Activated naive CD8-positive, alpha-beta T cell treated with anti-CD3 and anti-CD28 coated beads, Interleukin-2, amount 10 ng/mL, durations not matched to agents 7 days and 5 days (primary cell): ENCODE data around the gene GNGT2. TPM values are rescaled to one million over a fixed set of nuclear protein-coding genes. Genes with fewer than 3 reads are reported as not detected.

Experiments
- ATAC-seq: fragments of 150-1000 bp; cut with Tn5 transposase; one replicate; pipeline ENCODE4 v1.10.0; 2021; ENCODE audit warnings: low read depth, moderate library complexity
- POLR2A ChIA-PET: fragments of 350-600 bp; sonication (Branson Sonifier 250); formaldehyde crosslinking; loops from one replicate; lab custom pipeline; 2021; ENCODE audit warnings: antibody characterized with exemption; lab: Charles Lee
- DNase-seq: peaks from one replicate; pipeline ENCODE4 v3.0.0; 2021
- H3K27ac Mint-ChIP-seq: one replicate; pipeline ENCODE4 v1.8.0; 2022; ENCODE audit warnings: mild to moderate bottlenecking, mixed read lengths
- H3K27me3 Mint-ChIP-seq: one replicate; pipeline ENCODE4 v1.8.0; 2022; ENCODE audit warnings: mild to moderate bottlenecking, moderate library complexity, mixed read lengths
- H3K36me3 Mint-ChIP-seq: one replicate; pipeline ENCODE4 v1.8.0; 2021; ENCODE audit warnings: mild to moderate bottlenecking, mixed read lengths
- H3K4me1 Mint-ChIP-seq: one replicate; pipeline ENCODE4 v1.8.0; 2021; ENCODE audit warnings: mixed read lengths
- H3K4me3 Mint-ChIP-seq: one replicate; pipeline ENCODE4 v1.8.0; 2022; ENCODE audit warnings: mild to moderate bottlenecking, moderate library complexity, mixed read lengths
- H3K9me3 Mint-ChIP-seq: one replicate; pipeline ENCODE4 v1.8.0; 2021; ENCODE audit warnings: mixed read lengths
- total RNA-seq, 2 experiments: library from RNA; stranded (reverse); gene quantifications; one replicate each; pipeline ENCODE4 v1.2.3, GENCODE V29; 2021

GNGT2 gene
- total RNA-seq, result 10 to 100 TPM; 27.9 to 34.2 TPM

- Mint-ChIP-seq H3K9me3 (no peaks in the 10 kb centered on the region), H3K27ac (peak within 1 kb of the TSS; percentile 88), H3K27me3 (no peaks in the 10 kb centered on the region), H3K4me1 (peaks cover 47% of the 10 kb centered on the region), H3K4me3 (peak within 1 kb of the TSS; percentile 99), H3K36me3 (peaks cover 50% of the 10 kb centered on the region)
- ATAC-seq (peak; percentile 87), DNase-seq (peak; percentile 70)
- POLR2A ChIA-PET, result interaction anchor here (0.6 to 9.5 kb wide), 8 partner anchors 8 to 315 kb away, joined by 3 to 120 read pairs (median 21); no protein-coding TSS in a partner anchor
Observed at GRCh38 chr17:49210158-49211029, at the start of gene GNGT2, which contains the start of gene ABI3. TSS of gene GNGT2 (minus strand) at chr17:49210574. CDS start at chr17:49207422, 3,152 bp downstream. TSS of gene ABI3 (plus strand) at chr17:49210707. CDS start at chr17:49210725, 18 bp downstream.

- ATAC-seq, result no peak
- no peaks in the 10 kb centered on the region for H3K36me3 Mint-ChIP-seq
- H3K9me3 Mint-ChIP-seq, result no peaks in the 10 kb centered on the region
- no peak overlapping the region for H3K27ac Mint-ChIP-seq
- peaks cover 26% of the 10 kb centered on the region for H3K27me3 Mint-ChIP-seq
- POLR2A ChIA-PET, result interaction anchor here (0.7 kb wide), 1 partner anchor 122 kb away, joined by 4 read pairs; no protein-coding TSS in a partner anchor
- peak overlapping the region; percentile 79 for H3K4me3 Mint-ChIP-seq
- no peak for DNase-seq
- H3K4me1 Mint-ChIP-seq, result peaks cover 11% of the 10 kb centered on the region
Observed at GRCh38 chr17:49259663-49260010, 49.3 kb upstream of the GNGT2 start.

GRCh38 chr17:49258394-49258793, 48.0 kb upstream of the GNGT2 start:
- Mint-ChIP-seq H3K36me3 (no peaks in the 10 kb centered on the region), H3K4me1 (peaks cover 11% of the 10 kb centered on the region), H3K4me3 (no peak overlapping the region), H3K27ac (no peak overlapping the region), H3K9me3 (no peaks in the 10 kb centered on the region), H3K27me3 (peaks cover 20% of the 10 kb centered on the region)
- ATAC-seq (no peak), DNase-seq (no peak)
- POLR2A ChIA-PET, result no interaction called here

- no peak overlapping the region for H3K4me3 Mint-ChIP-seq
- DNase-seq (no peak), ATAC-seq (no peak)
- peaks cover 16% of the 10 kb centered on the region for H3K27me3 Mint-ChIP-seq
- H3K27ac Mint-ChIP-seq, result no peak overlapping the region
- H3K36me3 Mint-ChIP-seq, result no peaks in the 10 kb centered on the region
- POLR2A ChIA-PET, result no interaction called here
- H3K4me1 Mint-ChIP-seq, result peaks cover 2% of the 10 kb centered on the region
- H3K9me3 Mint-ChIP-seq, result no peaks in the 10 kb centered on the region
Observed at GRCh38 chr17:49255125-49255524, 44.8 kb upstream of the GNGT2 start.

GRCh38 chr17:49254066-49254465, 43.7 kb upstream of the GNGT2 start:
- Mint-ChIP-seq H3K4me1 (no peaks in the 10 kb centered on the region), H3K4me3 (no peak overlapping the region), H3K27me3 (peaks cover 16% of the 10 kb centered on the region), H3K9me3 (no peaks in the 10 kb centered on the region), H3K36me3 (no peaks in the 10 kb centered on the region), H3K27ac (no peak overlapping the region)
- POLR2A ChIA-PET, result no interaction called here
- ATAC-seq (no peak), DNase-seq (no peak)

GRCh38 chr17:49252148-49252695, 41.8 kb upstream of the GNGT2 start:
- ATAC-seq (no peak), DNase-seq (no peak)
- POLR2A ChIA-PET, result no interaction called here
- Mint-ChIP-seq H3K27me3 (peaks cover 14% of the 10 kb centered on the region), H3K36me3 (no peaks in the 10 kb centered on the region), H3K9me3 (no peaks in the 10 kb centered on the region), H3K27ac (no peak overlapping the region), H3K4me1 (no peaks in the 10 kb centered on the region), H3K4me3 (no peak overlapping the region)

GRCh38 chr17:49249890-49250522, 39.6 kb upstream of the GNGT2 start:
- no peak for ATAC-seq
- Mint-ChIP-seq H3K4me1 (no peaks in the 10 kb centered on the region), H3K4me3 (no peak overlapping the region), H3K9me3 (no peaks in the 10 kb centered on the region), H3K36me3 (no peaks in the 10 kb centered on the region), H3K27ac (no peak overlapping the region), H3K27me3 (peaks cover 11% of the 10 kb centered on the region)
- POLR2A ChIA-PET, result no interaction called here
- DNase-seq, result no peak

GRCh38 chr17:49249292-49249794, 39.0 kb upstream of the GNGT2 start:
- DNase-seq, result no peak
- H3K36me3 Mint-ChIP-seq, result no peaks in the 10 kb centered on the region
- H3K4me1 Mint-ChIP-seq, result no peaks in the 10 kb centered on the region
- no peak overlapping the region for H3K27ac Mint-ChIP-seq
- POLR2A ChIA-PET, result no interaction called here
- peaks cover 12% of the 10 kb centered on the region for H3K27me3 Mint-ChIP-seq
- H3K4me3 Mint-ChIP-seq, result no peak overlapping the region
- ATAC-seq, result no peak
- no peaks in the 10 kb centered on the region for H3K9me3 Mint-ChIP-seq

GRCh38 chr17:49247944-49248343, 37.6 kb upstream of the GNGT2 start:
- H3K27me3 Mint-ChIP-seq, result peaks cover 13% of the 10 kb centered on the region
- DNase-seq (no peak), ATAC-seq (no peak)
- H3K9me3 Mint-ChIP-seq, result no peaks in the 10 kb centered on the region
- H3K4me1 Mint-ChIP-seq, result no peaks in the 10 kb centered on the region
- no peak overlapping the region for H3K4me3 Mint-ChIP-seq
- no peaks in the 10 kb centered on the region for H3K36me3 Mint-ChIP-seq
- H3K27ac Mint-ChIP-seq, result no peak overlapping the region
- POLR2A ChIA-PET, result no interaction called here

- H3K36me3 Mint-ChIP-seq, result no peaks in the 10 kb centered on the region
- DNase-seq (no peak), ATAC-seq (no peak)
- H3K27ac Mint-ChIP-seq, result no peak overlapping the region
- no peak overlapping the region for H3K4me3 Mint-ChIP-seq
- POLR2A ChIA-PET, result no interaction called here
- H3K4me1 Mint-ChIP-seq, result no peaks in the 10 kb centered on the region
- H3K9me3 Mint-ChIP-seq, result no peaks in the 10 kb centered on the region
- peaks cover 9% of the 10 kb centered on the region for H3K27me3 Mint-ChIP-seq
Observed at GRCh38 chr17:49244839-49245238, 34.5 kb upstream of the GNGT2 start.

- Mint-ChIP-seq H3K4me3 (no peak overlapping the region), H3K27ac (no peak overlapping the region), H3K27me3 (peaks cover 6% of the 10 kb centered on the region), H3K36me3 (no peaks in the 10 kb centered on the region), H3K4me1 (no peaks in the 10 kb centered on the region), H3K9me3 (no peaks in the 10 kb centered on the region)
- no peak for ATAC-seq
- POLR2A ChIA-PET, result no interaction called here
- DNase-seq, result no peak
Observed at GRCh38 chr17:49242813-49243212, 32.4 kb upstream of the GNGT2 start.

- ATAC-seq (no peak), DNase-seq (no peak)
- Mint-ChIP-seq H3K4me1 (no peaks in the 10 kb centered on the region), H3K27ac (no peak overlapping the region), H3K4me3 (no peak overlapping the region), H3K27me3 (peaks cover 9% of the 10 kb centered on the region), H3K36me3 (no peaks in the 10 kb centered on the region), H3K9me3 (no peaks in the 10 kb centered on the region)
- POLR2A ChIA-PET, result no interaction called here
Observed at GRCh38 chr17:49241692-49242397, 31.5 kb upstream of the GNGT2 start.

- Mint-ChIP-seq H3K9me3 (no peaks in the 10 kb centered on the region), H3K27ac (no peak overlapping the region), H3K4me3 (no peak overlapping the region), H3K36me3 (no peaks in the 10 kb centered on the region), H3K4me1 (no peaks in the 10 kb centered on the region), H3K27me3 (peaks cover 12% of the 10 kb centered on the region)
- POLR2A ChIA-PET, result interaction anchor here (0.6 kb wide), 1 partner anchor 365 kb away, joined by 4 read pairs; no protein-coding TSS in a partner anchor
- DNase-seq (no peak), ATAC-seq (no peak)
Observed at GRCh38 chr17:49241040-49241439, 30.7 kb upstream of the GNGT2 start.
